Caki2 (cell line): Measurements from ENCODE around the gene IGSF5. TPM values are rescaled to one million over a fixed set of nuclear protein-coding genes. Genes with fewer than 3 reads are reported as not detected.

ENCODE experiments used
- DNase-seq: peaks from one replicate; pipeline ENCODE4 v3.0.0-alpha.2; 2015; ENCODE audit warnings: low read depth
- in situ Hi-C: cut with HindIII; loops from 2 replicates; pipeline ENCODE4 v1.10.0; 2016; ENCODE audit warnings: low sequenced_read_pairs, low pct_unique_long_range_greater_than_20kb, mixed read lengths
- total RNA-seq: library from RNA; depleted of rRNA; stranded (reverse); fragments of >200 nt; shearing (Covaris generic); gene quantifications from 2 replicates; pipeline ENCODE4 v1.2.3, GENCODE V29; 2014; ENCODE audit warnings: low replicate concordance; rRNA removed

Gene IGSF5
- total RNA-seq, 1 experiment from 2014 or later: 2.5 TPM

DNA sequence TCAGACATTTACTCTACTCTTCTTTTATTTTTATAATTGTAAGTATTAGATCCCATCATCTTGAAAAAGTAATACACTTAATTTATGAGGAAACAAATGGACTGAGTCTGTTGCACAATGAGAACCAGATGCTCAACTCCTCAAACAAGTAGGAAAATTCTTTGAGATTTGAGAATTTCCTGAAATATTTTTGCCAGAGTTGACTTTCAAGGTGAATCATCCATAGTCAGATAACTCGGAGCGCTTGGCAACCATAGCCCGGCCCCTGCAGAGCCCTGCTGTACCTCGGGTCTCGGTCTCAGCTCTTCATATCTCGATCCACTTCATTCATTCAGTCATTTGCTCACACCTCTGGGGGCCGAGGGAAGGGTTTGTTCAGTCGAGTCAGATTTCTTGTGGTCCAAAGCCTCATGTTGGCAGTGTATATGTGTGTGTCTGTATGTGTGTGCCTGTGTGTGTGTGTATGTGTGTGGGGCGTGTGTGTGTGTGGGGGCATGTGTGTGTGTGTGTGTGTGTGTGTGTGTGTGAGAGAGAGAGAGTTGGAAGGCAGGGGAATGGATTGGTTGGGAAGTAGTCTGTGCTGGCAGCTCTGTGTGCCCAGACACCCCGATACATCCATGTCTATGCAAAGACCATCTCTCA is 104.2 kb downstream of the IGSF5 start:
- in situ Hi-C loops: no loop called here
- DNase-seq: no peak

DNA sequence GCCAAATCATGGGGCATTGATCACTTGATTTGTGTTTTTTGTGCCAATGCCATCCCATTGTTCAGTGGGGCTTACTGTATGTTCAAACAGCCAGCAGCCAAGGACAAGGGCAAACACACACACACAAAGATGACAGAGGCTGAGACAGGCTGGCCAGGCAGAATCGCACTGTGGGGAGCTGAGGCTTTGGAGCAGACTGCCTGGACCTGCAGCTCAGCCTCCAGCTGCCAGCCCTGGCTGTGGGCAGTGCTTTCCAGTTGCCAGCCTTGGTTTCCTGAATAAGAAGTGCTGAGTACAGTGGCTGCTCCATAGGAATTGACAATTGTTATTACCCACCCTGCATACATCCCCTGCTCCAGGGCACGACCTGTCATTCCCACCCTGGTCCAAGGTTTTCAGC is 105.3 kb downstream of the IGSF5 start:
- no peak for DNase-seq
- in situ Hi-C loops: no loop called here

DNA sequence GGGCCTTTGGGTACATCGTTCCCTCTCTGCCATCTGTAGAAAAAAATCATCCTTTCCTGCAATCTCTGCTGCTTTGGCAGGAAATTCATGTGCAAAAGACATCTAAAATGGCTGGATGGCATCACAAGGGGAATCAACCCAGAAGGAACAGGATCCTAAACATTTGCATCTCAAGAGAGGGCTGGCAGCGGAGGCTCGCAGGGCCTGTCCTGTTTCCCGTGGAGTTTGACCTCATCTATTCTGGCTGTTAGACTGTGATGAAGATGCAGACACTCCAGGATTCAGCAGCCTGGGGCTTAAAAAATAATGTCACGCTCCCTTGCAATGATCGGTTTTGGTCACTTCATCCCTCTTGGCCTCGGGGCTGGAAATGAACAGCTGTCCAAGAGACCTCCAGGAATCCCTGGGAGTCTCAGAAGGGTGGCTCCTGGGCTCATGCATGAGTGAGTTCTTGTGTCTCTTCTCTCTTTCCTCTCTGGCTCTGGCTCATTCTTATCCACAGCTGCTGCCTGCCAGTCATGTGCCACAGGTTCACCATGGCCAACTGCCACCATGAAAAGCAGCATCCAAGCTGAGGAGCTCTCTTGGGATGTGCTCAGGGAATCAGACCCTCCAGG is 106.1 kb downstream of the IGSF5 start:
- in situ Hi-C loops: no loop called here
- no peak for DNase-seq

Other genes with a start within 250 kb of the IGSF5 start
- 12.1 and 25.4 TPM in 2 replicates for gene B3GALT5, start 132.2 kb upstream of the IGSF5 start, total RNA-seq
- not detected in 2 replicates for gene PCP4, start 122.3 kb downstream of the IGSF5 start, total RNA-seq